Fibroblast of lung (primary cell): ENCODE results near the gene COQ10B.

ENCODE experiments used
- CTCF ChIP-seq, 2 donors: IDR thresholded peaks in 1 of 2; conservative IDR thresholded peaks in 1 of 2; 1 replicate in 1 of 2; 2 replicates in 1 of 2; pipeline ENCODE4 v1.5.1; 2011 to 2012; ENCODE audit warnings: low read length in 2 of 2, control low read depth in 1 of 2, inconsistent platforms in 1 of 2, low read depth in 1 of 2, mild to moderate bottlenecking in 1 of 2
- EZH2 ChIP-seq: IDR thresholded peaks from 2 replicates; pipeline ENCODE4 v1.5.1; 2012; ENCODE audit warnings: low read length, control low read depth, mild to moderate bottlenecking; ENCODE audit errors: missing control alignments

GRCh38 chr2:197434541-197435513, 18.5 kb upstream of the COQ10B start, which contains the start of gene SF3B1:
- TF ChIP-seq CTCF (conservative IDR thresholded peaks at IDR 0.05 in 1 of 2, IDR thresholded peaks at IDR 0.05 in 1 of 2; ENCODE audit: low read depth in 1 of 2, low read length in 2 of 2) (no peak), EZH2 (no peak)
